Muscle of back (tissue), 10 donors: Measurements from ENCODE around the gene TFDP2. TPM values are rescaled to one million over a fixed set of nuclear protein-coding genes. Genes with fewer than 3 reads are reported as not detected.

ENCODE experiments used
- polyA plus RNA-seq, 10 donors: library from polyadenylated mRNA; unstranded; fragments of 120-200 nt; gene quantifications; one replicate each; pipeline ENCODE4 v1.2.1, GENCODE V29; 2013; ENCODE audit not compliant: insufficient read length in 10 of 10

TFDP2 gene
- polyA plus RNA-seq, 10 donors, result 20.0 to 49.8 (median 39.7) TPM

Other genes with a start within 250 kb of the TFDP2 start
- 10 to 100 TPM in 4 of 10 donors, 1 to 10 TPM in 6; 5.1 to 16.7 (median 9.1) TPM for gene GK5, start 76.0 kb upstream of the TFDP2 start, polyA plus RNA-seq